ENCODE measurements around the gene NTRK2.
"Not testable (repeated sequence)": the region's sequence is repeated elsewhere in the genome, so short reads cannot be mapped to it uniquely, and the experiment has no call there.

NTRK2 gene

GRCh38 chr9:84869091-84869490, 199.6 kb downstream of the NTRK2 start:
- H3K4me1 Mint-ChIP-seq = no peaks in the 10 kb centered on the region
- H3K36me3 Mint-ChIP-seq = no peaks in the 10 kb centered on the region
- no peak overlapping the region for H3K27ac Mint-ChIP-seq
- no peaks in the 10 kb centered on the region for H3K9me3 Mint-ChIP-seq
- H3K4me3 Mint-ChIP-seq = no peak overlapping the region
- no peaks in the 10 kb centered on the region for H3K27me3 Mint-ChIP-seq
- no peak for ATAC-seq

GRCh38 chr9:84871983-84872382, 202.5 kb downstream of the NTRK2 start:
- Mint-ChIP-seq H3K27ac (no peak overlapping the region), H3K4me1 (no peaks in the 10 kb centered on the region), H3K27me3 (no peaks in the 10 kb centered on the region), H3K4me3 (no peak overlapping the region), H3K36me3 (no peaks in the 10 kb centered on the region), H3K9me3 (no peaks in the 10 kb centered on the region)
- no peak for ATAC-seq

GRCh38 chr9:84874022-84874421, 204.5 kb downstream of the NTRK2 start:
- no peak for ATAC-seq
- no peak overlapping the region for H3K27ac Mint-ChIP-seq
- no peaks in the 10 kb centered on the region for H3K27me3 Mint-ChIP-seq
- no peaks in the 10 kb centered on the region for H3K36me3 Mint-ChIP-seq
- no peak overlapping the region for H3K4me3 Mint-ChIP-seq
- no peaks in the 10 kb centered on the region for H3K9me3 Mint-ChIP-seq
- H3K4me1 Mint-ChIP-seq = no peaks in the 10 kb centered on the region

GRCh38 chr9:84874596-84874995, 205.1 kb downstream of the NTRK2 start:
- Mint-ChIP-seq H3K36me3 (no peaks in the 10 kb centered on the region), H3K4me1 (no peaks in the 10 kb centered on the region), H3K4me3 (no peak overlapping the region), H3K9me3 (no peaks in the 10 kb centered on the region), H3K27me3 (no peaks in the 10 kb centered on the region), H3K27ac (no peak overlapping the region)
- peak; percentile 18 for ATAC-seq

GRCh38 chr9:84875193-84875592, 205.7 kb downstream of the NTRK2 start:
- no peaks in the 10 kb centered on the region for H3K9me3 Mint-ChIP-seq
- ATAC-seq = no peak
- no peaks in the 10 kb centered on the region for H3K36me3 Mint-ChIP-seq
- no peak overlapping the region for H3K27ac Mint-ChIP-seq
- no peak overlapping the region for H3K4me3 Mint-ChIP-seq
- H3K4me1 Mint-ChIP-seq = no peaks in the 10 kb centered on the region
- no peaks in the 10 kb centered on the region for H3K27me3 Mint-ChIP-seq

GRCh38 chr9:84879631-84880030, 210.1 kb downstream of the NTRK2 start:
- Mint-ChIP-seq H3K4me3 (no peak overlapping the region), H3K4me1 (no peaks in the 10 kb centered on the region), H3K9me3 (no peaks in the 10 kb centered on the region), H3K36me3 (no peaks in the 10 kb centered on the region), H3K27me3 (no peaks in the 10 kb centered on the region), H3K27ac (no peak overlapping the region)
- peak; percentile 31 for ATAC-seq

- Mint-ChIP-seq H3K9me3 (no peaks in the 10 kb centered on the region), H3K27me3 (no peaks in the 10 kb centered on the region), H3K36me3 (no peaks in the 10 kb centered on the region), H3K4me3 (no peak overlapping the region), H3K4me1 (no peaks in the 10 kb centered on the region), H3K27ac (no peak overlapping the region)
- no peak for ATAC-seq
Observed at GRCh38 chr9:84880835-84881234, 211.3 kb downstream of the NTRK2 start.

- H3K4me3 Mint-ChIP-seq = no peak overlapping the region
- H3K27ac Mint-ChIP-seq = no peak overlapping the region
- H3K9me3 Mint-ChIP-seq = no peaks in the 10 kb centered on the region
Observed at GRCh38 chr9:84886866-84887265, 217.3 kb downstream of the NTRK2 start.

GRCh38 chr9:84891924-84892323, 222.4 kb downstream of the NTRK2 start:
- no peak overlapping the region for H3K27ac Mint-ChIP-seq
- no peaks in the 10 kb centered on the region for H3K36me3 Mint-ChIP-seq
- no peaks in the 10 kb centered on the region for H3K27me3 Mint-ChIP-seq
- no peaks in the 10 kb centered on the region for H3K4me1 Mint-ChIP-seq
- no peaks in the 10 kb centered on the region for H3K9me3 Mint-ChIP-seq
- H3K4me3 Mint-ChIP-seq = no peak overlapping the region
- ATAC-seq = no peak

More at GRCh38 chr9:84886866-84887265, 217.3 kb downstream of the NTRK2 start:
- H3K36me3 Mint-ChIP-seq = no peaks in the 10 kb centered on the region
- H3K4me1 Mint-ChIP-seq = no peaks in the 10 kb centered on the region
- no peaks in the 10 kb centered on the region for H3K27me3 Mint-ChIP-seq
- ATAC-seq = no peak

- H3K4me1 Mint-ChIP-seq = no peaks in the 10 kb centered on the region
- no peaks in the 10 kb centered on the region for H3K9me3 Mint-ChIP-seq
- H3K27me3 Mint-ChIP-seq = no peaks in the 10 kb centered on the region
- ATAC-seq = no peak
- H3K27ac Mint-ChIP-seq = no peak overlapping the region
- H3K4me3 Mint-ChIP-seq = no peak overlapping the region
- no peaks in the 10 kb centered on the region for H3K36me3 Mint-ChIP-seq
Observed at GRCh38 chr9:84893419-84894128, 224.0 kb downstream of the NTRK2 start.

GRCh38 chr9:84894859-84895258, 225.3 kb downstream of the NTRK2 start:
- Mint-ChIP-seq H3K9me3 (no peaks in the 10 kb centered on the region), H3K4me1 (no peaks in the 10 kb centered on the region), H3K4me3 (no peak overlapping the region), H3K27me3 (no peaks in the 10 kb centered on the region), H3K36me3 (no peaks in the 10 kb centered on the region), H3K27ac (no peak overlapping the region)
- no peak for ATAC-seq

GRCh38 chr9:84897362-84898094, 228.0 kb downstream of the NTRK2 start:
- Mint-ChIP-seq H3K36me3 (no peaks in the 10 kb centered on the region), H3K27me3 (no peaks in the 10 kb centered on the region), H3K4me1 (no peaks in the 10 kb centered on the region), H3K27ac (no peak overlapping the region), H3K4me3 (no peak overlapping the region), H3K9me3 (no peaks in the 10 kb centered on the region)
- ATAC-seq = no peak

- Mint-ChIP-seq H3K4me3 (no peak overlapping the region), H3K9me3 (no peaks in the 10 kb centered on the region), H3K27me3 (no peaks in the 10 kb centered on the region), H3K4me1 (no peaks in the 10 kb centered on the region), H3K36me3 (no peaks in the 10 kb centered on the region), H3K27ac (no peak overlapping the region)
- no peak for ATAC-seq
Observed at GRCh38 chr9:84898188-84898587, 228.7 kb downstream of the NTRK2 start.

- not testable (repeated sequence) for H3K27ac Mint-ChIP-seq, H3K36me3 Mint-ChIP-seq, H3K27me3 Mint-ChIP-seq, ATAC-seq, H3K9me3 Mint-ChIP-seq, H3K4me1 Mint-ChIP-seq, H3K4me3 Mint-ChIP-seq
Observed at GRCh38 chr9:84898618-84899017, 229.1 kb downstream of the NTRK2 start.

- H3K4me1 Mint-ChIP-seq = no peaks in the 10 kb centered on the region
- H3K27ac Mint-ChIP-seq = no peak overlapping the region
- H3K36me3 Mint-ChIP-seq = no peaks in the 10 kb centered on the region
- no peak for ATAC-seq
- no peaks in the 10 kb centered on the region for H3K9me3 Mint-ChIP-seq
- H3K27me3 Mint-ChIP-seq = no peaks in the 10 kb centered on the region
- H3K4me3 Mint-ChIP-seq = no peak overlapping the region
Observed at GRCh38 chr9:84899326-84899725, 229.8 kb downstream of the NTRK2 start.

- Mint-ChIP-seq H3K4me3 (no peak overlapping the region), H3K4me1 (no peaks in the 10 kb centered on the region), H3K9me3 (no peaks in the 10 kb centered on the region), H3K36me3 (no peaks in the 10 kb centered on the region), H3K27me3 (no peaks in the 10 kb centered on the region), H3K27ac (no peak overlapping the region)
- ATAC-seq = no peak
Observed at GRCh38 chr9:84900421-84900820, 230.9 kb downstream of the NTRK2 start.

All from stimulated activated memory B cell treated with anti-CD40 and anti-IgM and Interleukin-4, amounts not matched to agents 10 μg/mL and 1 μg/mL and 100 μg/mL, for 72 hours (primary cell).